ENCODE results near the gene ARL6IP1.

DNA sequence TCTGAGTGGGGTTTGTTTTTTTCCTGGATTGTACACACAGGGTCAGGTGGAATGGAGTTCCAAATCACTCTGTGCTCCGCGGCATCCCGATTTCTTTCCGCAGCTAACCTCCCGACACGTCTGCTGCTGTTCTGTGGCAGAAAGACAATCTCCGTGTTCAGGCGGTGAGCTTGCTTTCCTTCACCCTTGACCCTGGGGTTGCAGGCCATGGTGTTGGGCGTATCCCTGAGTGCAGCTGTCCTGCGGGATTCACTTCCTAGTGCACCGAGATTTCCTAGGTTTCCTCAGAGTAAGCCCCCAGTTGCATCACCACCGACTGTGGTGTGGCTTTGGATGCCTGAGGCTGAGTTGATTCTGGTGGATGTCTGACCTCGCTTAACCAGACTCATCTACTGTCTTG is 7.8 kb upstream of the ARL6IP1 start:
- TF ChIP-seq POLR2A (IDR thresholded peaks at IDR 0.05) (no peak), POLR2AphosphoS5 (IDR thresholded peaks at IDR 0.05) (no peak), EP300 (IDR thresholded peaks at IDR 0.05) (no peak)
- TF ChIP-seq, protein P1, sequence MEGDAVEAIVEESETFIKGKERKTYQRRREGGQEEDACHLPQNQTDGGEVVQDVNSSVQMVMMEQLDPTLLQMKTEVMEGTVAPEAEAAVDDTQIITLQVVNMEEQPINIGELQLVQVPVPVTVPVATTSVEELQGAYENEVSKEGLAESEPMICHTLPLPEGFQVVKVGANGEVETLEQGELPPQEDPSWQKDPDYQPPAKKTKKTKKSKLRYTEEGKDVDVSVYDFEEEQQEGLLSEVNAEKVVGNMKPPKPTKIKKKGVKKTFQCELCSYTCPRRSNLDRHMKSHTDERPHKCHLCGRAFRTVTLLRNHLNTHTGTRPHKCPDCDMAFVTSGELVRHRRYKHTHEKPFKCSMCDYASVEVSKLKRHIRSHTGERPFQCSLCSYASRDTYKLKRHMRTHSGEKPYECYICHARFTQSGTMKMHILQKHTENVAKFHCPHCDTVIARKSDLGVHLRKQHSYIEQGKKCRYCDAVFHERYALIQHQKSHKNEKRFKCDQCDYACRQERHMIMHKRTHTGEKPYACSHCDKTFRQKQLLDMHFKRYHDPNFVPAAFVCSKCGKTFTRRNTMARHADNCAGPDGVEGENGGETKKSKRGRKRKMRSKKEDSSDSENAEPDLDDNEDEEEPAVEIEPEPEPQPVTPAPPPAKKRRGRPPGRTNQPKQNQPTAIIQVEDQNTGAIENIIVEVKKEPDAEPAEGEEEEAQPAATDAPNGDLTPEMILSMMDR (IDR thresholded peaks at IDR 0.05): no peak
